Common myeloid progenitor, CD34-positive (primary cell): ENCODE results near the gene STAB2.

Source experiments
- CTCF ChIA-PET: fragments of 350-600 bp; sonication (Branson Sonifier 250); formaldehyde crosslinking; loops from one replicate; lab custom pipeline; 2021; ENCODE audit warnings: antibody characterized with exemption; lab: Charles Lee
- POLR2A ChIA-PET: fragments of 350-600 bp; sonication (Branson Sonifier 250); formaldehyde crosslinking; loops from one replicate; lab custom pipeline; 2021; ENCODE audit warnings: antibody characterized with exemption; lab: Charles Lee
- DNase-seq, 3 donors: peaks; one replicate each; pipeline versions ENCODE4 v3.0.0 to v3.0.0-alpha.2; 2013
- H3K27ac ChIP-seq, 2 experiments: 1 replicate in 1 of 2; 2 replicates in 1 of 2; pipeline ENCODE4 v1.7.0; 2013; ENCODE audit warnings: inconsistent platforms in 2 of 2, low read length in 2 of 2, mild to moderate bottlenecking in 2 of 2, low read depth in 1 of 2, moderate library complexity in 1 of 2; ENCODE audit not compliant: severe bottlenecking in 2 of 2, insufficient read depth in 1 of 2, poor library complexity in 1 of 2
- H3K27me3 ChIP-seq, 5 experiments: replicated peaks in 2 of 5; 1 replicate in 3 of 5; 2 replicates in 2 of 5; pipeline versions ENCODE4 v1.6.1 to v1.7.0; 2013; ENCODE audit warnings: low read length in 4 of 5, mild to moderate bottlenecking in 2 of 5, moderate library complexity in 2 of 5, inconsistent platforms in 1 of 5; ENCODE audit not compliant: insufficient read depth in 5 of 5, control insufficient read depth in 4 of 5
- H3K36me3 ChIP-seq, 4 experiments: 1 replicate in 2 of 4; 2 replicates in 2 of 4; pipeline versions ENCODE4 v1.6.1 to v1.7.0; 2013; ENCODE audit warnings: low read length in 3 of 4, control low read depth in 1 of 4, mild to moderate bottlenecking in 1 of 4; ENCODE audit not compliant: control insufficient read depth in 4 of 4, insufficient read depth in 4 of 4
- H3K4me1 ChIP-seq, 4 experiments: 1 replicate in 3 of 4; 2 replicates in 1 of 4; pipeline versions ENCODE4 v1.6.1 to v1.7.1; 2013; ENCODE audit warnings: low read length in 3 of 4, mild to moderate bottlenecking in 3 of 4, control low read depth in 1 of 4, inconsistent platforms in 1 of 4, moderate library complexity in 1 of 4; ENCODE audit not compliant: control insufficient read depth in 4 of 4, insufficient read depth in 4 of 4; ENCODE audit errors: control extremely low read depth in 1 of 4
- H3K4me3 ChIP-seq, 7 experiments: 1 replicate in 4 of 7; 2 replicates in 3 of 7; pipeline versions ENCODE4 v1.5.1 to v1.7.0; 2013; ENCODE audit warnings: mild to moderate bottlenecking in 7 of 7, low read length in 6 of 7, moderate library complexity in 6 of 7, inconsistent platforms in 2 of 7, low read depth in 2 of 7, control low read depth in 1 of 7; ENCODE audit not compliant: insufficient read depth in 4 of 7, control insufficient read depth in 1 of 7; ENCODE audit errors: extremely low read depth in 1 of 7
- H3K9me3 ChIP-seq, 5 experiments: 1 replicate in 4 of 5; 2 replicates in 1 of 5; pipeline versions ENCODE4 v1.6.1 to v1.7.1; 2013; ENCODE audit warnings: low read length in 4 of 5, mild to moderate bottlenecking in 2 of 5, inconsistent platforms in 1 of 5, low read depth in 1 of 5, moderate library complexity in 1 of 5; ENCODE audit not compliant: control insufficient read depth in 4 of 5, insufficient read depth in 2 of 5; ENCODE audit errors: control extremely low read depth in 1 of 5
- WGBS: methylation state at CpG from one replicate; pipeline ENCODE4 v1.1.5; 2013; ENCODE audit not compliant: insufficient coverage; 5-methylcytosine and 5-hydroxymethylcytosine counted together

The STAB2 gene

DNA sequence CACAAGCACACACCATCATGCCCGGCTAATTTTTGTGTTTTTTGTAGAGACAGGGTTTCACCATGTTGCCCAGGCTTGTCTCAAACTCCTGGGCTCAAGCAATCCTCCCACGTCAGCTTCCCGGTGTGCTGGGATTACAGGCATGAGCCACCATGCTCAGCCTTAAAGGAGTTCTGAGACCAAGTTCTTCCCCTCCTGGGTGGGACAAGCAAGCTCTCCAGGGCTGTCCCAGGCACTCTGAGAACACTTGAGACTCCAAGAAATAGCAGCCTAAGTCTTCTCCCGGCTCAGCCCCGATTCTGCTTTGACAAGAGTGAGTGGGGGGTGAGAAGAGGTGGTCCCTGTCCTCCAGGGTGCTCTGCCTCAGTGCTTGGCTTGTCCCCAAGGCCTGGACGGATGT is 86.4 kb downstream of the STAB2 start:
- Histone ChIP-seq H3K27ac (no peak overlapping the region), H3K4me1 (no peaks in the 10 kb centered on the region), H3K36me3 (no peaks in the 10 kb centered on the region), H3K27me3 (peaks cover 0 to 1% (median 0%) of the 10 kb centered on the region in 5 experiments), H3K4me3 (no peak overlapping the region), H3K9me3 (peaks cover 0 to 1% (median 0%) of the 10 kb centered on the region in 5 experiments)
- 92% methylated on average over 6 of the region's 6 CpGs for WGBS
- DNase-seq = no peak
- ChIA-PET CTCF (no interaction called here), POLR2A (no interaction called here)

- CTCF ChIA-PET = no interaction called here
- no peak overlapping the region for H3K27ac ChIP-seq
- no peak for DNase-seq
- no peaks in the 10 kb centered on the region for H3K4me1 ChIP-seq
- WGBS = 91% methylated on average over 10 of the region's 10 CpGs
- POLR2A ChIA-PET = no interaction called here
- H3K9me3 ChIP-seq = no peaks in the 10 kb centered on the region
- H3K36me3 ChIP-seq = no peaks in the 10 kb centered on the region
- no peaks in the 10 kb centered on the region for H3K27me3 ChIP-seq
- H3K4me3 ChIP-seq = no peak overlapping the region
Observed at GRCh38 chr12:103673891-103674375, 86.9 kb downstream of the STAB2 start.

GRCh38 chr12:103676893-103677292 is 89.8 kb downstream of the STAB2 start:
- WGBS = no CpG with 5 or more reads among the region's 3 CpGs
- H3K4me3 ChIP-seq = no peak overlapping the region
- ChIA-PET CTCF (no interaction called here), POLR2A (no interaction called here)
- no peak for DNase-seq
- H3K27ac ChIP-seq = no peak overlapping the region
- no peaks in the 10 kb centered on the region for H3K27me3 ChIP-seq
- H3K4me1 ChIP-seq = no peaks in the 10 kb centered on the region
- no peaks in the 10 kb centered on the region for H3K9me3 ChIP-seq
- H3K36me3 ChIP-seq = no peaks in the 10 kb centered on the region

- CTCF ChIA-PET = no interaction called here
- POLR2A ChIA-PET = interaction anchor here (0.5 kb wide), 1 partner anchor 221 kb away, joined by 3 read pairs; no protein-coding TSS in a partner anchor
- WGBS = 96% methylated on average over 7 of the region's 8 CpGs
Observed at GRCh38 chr12:103677341-103677740, 90.3 kb downstream of the STAB2 start.

GRCh38 chr12:103677905-103678304 is 90.8 kb downstream of the STAB2 start:
- H3K4me3 ChIP-seq = no peak overlapping the region
- H3K27ac ChIP-seq = no peak overlapping the region
- no peaks in the 10 kb centered on the region for H3K4me1 ChIP-seq
- no peaks in the 10 kb centered on the region for H3K36me3 ChIP-seq
- ChIA-PET POLR2A (no interaction called here), CTCF (no interaction called here)
- no peaks in the 10 kb centered on the region for H3K9me3 ChIP-seq
- no peak for DNase-seq
- no peaks in the 10 kb centered on the region for H3K27me3 ChIP-seq
- no CpG with 5 or more reads among the region's 2 CpGs for WGBS

More at GRCh38 chr12:103677341-103677740, 90.3 kb downstream of the STAB2 start:
- no peaks in the 10 kb centered on the region for H3K9me3 ChIP-seq
- no peaks in the 10 kb centered on the region for H3K4me1 ChIP-seq
- DNase-seq = no peak
- no peaks in the 10 kb centered on the region for H3K27me3 ChIP-seq
- H3K4me3 ChIP-seq = no peak overlapping the region
- no peak overlapping the region for H3K27ac ChIP-seq
- no peaks in the 10 kb centered on the region for H3K36me3 ChIP-seq

- Histone ChIP-seq H3K4me3 (no peak overlapping the region), H3K27me3 (no peaks in the 10 kb centered on the region), H3K9me3 (no peaks in the 10 kb centered on the region), H3K36me3 (no peaks in the 10 kb centered on the region), H3K27ac (no peak overlapping the region), H3K4me1 (no peaks in the 10 kb centered on the region)
- POLR2A ChIA-PET = no interaction called here
- CTCF ChIA-PET = interaction anchor here (0.7 to 1.7 kb wide), 2 partner anchors 18 to 1063 kb away, joined by 3 to 4 read pairs; no protein-coding TSS in a partner anchor
- no peak for DNase-seq
- 92% methylated on average over 3 of the region's 7 CpGs for WGBS
Observed at GRCh38 chr12:103679421-103680170, 92.5 kb downstream of the STAB2 start.

DNA sequence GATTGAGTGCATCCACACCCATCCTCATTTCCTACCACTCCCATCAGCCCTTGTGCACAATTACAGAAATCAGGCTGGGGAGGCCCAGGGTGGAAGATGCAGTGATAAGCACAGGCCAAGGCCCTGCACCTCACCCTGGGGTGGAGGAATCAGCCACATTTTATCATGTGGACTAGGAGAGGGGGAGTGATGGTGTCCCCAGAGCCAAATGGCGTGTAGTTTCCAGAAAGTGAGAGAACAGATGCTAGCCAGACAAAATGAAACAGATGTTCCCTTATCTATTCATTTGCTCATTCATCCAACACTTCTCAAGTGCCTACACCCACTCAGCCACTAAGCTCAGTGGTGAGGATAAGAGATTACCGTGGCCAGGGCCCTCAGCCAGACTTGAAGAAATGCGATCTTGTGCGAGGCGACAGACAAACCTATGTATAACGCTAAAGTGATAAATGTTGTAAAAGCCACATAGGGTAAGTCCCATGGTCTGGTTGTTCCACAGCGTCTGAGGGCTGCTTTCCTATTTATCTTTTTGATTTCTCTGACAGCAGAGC is 93.6 kb downstream of the STAB2 start:
- Histone ChIP-seq H3K27me3 (no peaks in the 10 kb centered on the region), H3K9me3 (no peaks in the 10 kb centered on the region), H3K36me3 (no peaks in the 10 kb centered on the region), H3K27ac (no peak overlapping the region), H3K4me3 (no peak overlapping the region), H3K4me1 (no peaks in the 10 kb centered on the region)
- CTCF ChIA-PET = interaction anchor here (0.7 to 1.7 kb wide), 2 partner anchors 17 to 1064 kb away, joined by 3 to 4 read pairs; no protein-coding TSS in a partner anchor
- 66% methylated on average over 5 of the region's 7 CpGs for WGBS
- peak; percentile 13 to 77 (median 47) for DNase-seq
- POLR2A ChIA-PET = no interaction called here
